Activated CD8-positive, alpha-beta T cell treated with anti-CD3 and anti-CD28 coated beads for 36 hours (primary cell): ENCODE data around the gene GALNT9. TPM values are rescaled to one million over a fixed set of nuclear protein-coding genes. Genes with fewer than 3 reads are reported as not detected.

Source experiments
- ATAC-seq: fragments of 200-7000 bp; cut with Tn5 transposase; one replicate; pipeline ENCODE4 v1.10.0; 2021; ENCODE audit warnings: mild to moderate bottlenecking, moderate library complexity
- CTCF ChIA-PET: fragments of 350-600 bp; sonication (Branson Sonifier 250); formaldehyde crosslinking; loops from one replicate; lab custom pipeline; 2021; ENCODE audit warnings: antibody characterized with exemption; lab: Charles Lee
- POLR2A ChIA-PET: fragments of 350-600 bp; sonication (Branson Sonifier 250); formaldehyde crosslinking; loops from one replicate; lab custom pipeline; 2021; ENCODE audit warnings: antibody characterized with exemption; lab: Charles Lee
- DNase-seq: peaks from one replicate; pipeline ENCODE4 v3.0.0-alpha.2; 2020
- H3K27ac Mint-ChIP-seq: one replicate; pipeline ENCODE4 v1.8.0; 2021; ENCODE audit warnings: mild to moderate bottlenecking, mixed read lengths
- H3K27me3 Mint-ChIP-seq: one replicate; pipeline ENCODE4 v1.8.0; 2021; ENCODE audit warnings: mixed read lengths
- H3K36me3 Mint-ChIP-seq: one replicate; pipeline ENCODE4 v1.8.0; 2021; ENCODE audit warnings: low read depth, mixed read lengths
- H3K4me1 Mint-ChIP-seq: one replicate; pipeline ENCODE4 v1.8.0; 2021; ENCODE audit warnings: low read depth, mixed read lengths
- H3K4me3 Mint-ChIP-seq: one replicate; pipeline ENCODE4 v1.8.0; 2021; ENCODE audit warnings: mild to moderate bottlenecking, moderate library complexity, mixed read lengths
- H3K9me3 Mint-ChIP-seq: one replicate; pipeline ENCODE4 v1.8.0; 2021; ENCODE audit warnings: mixed read lengths
- CTCF ChIP-seq: fragments of 200-600 bp; IDR thresholded peaks from one replicate; pipeline ENCODE4 v1.8.0; 2022; ENCODE audit warnings: antibody characterized with exemption, mild to moderate bottlenecking
- intact Hi-C: fragments of 100-400 bp; cut with micrococcal nuclease; formaldehyde crosslinking; loops from one replicate; pipeline ENCODE4 v1.10.0; 2022
- total RNA-seq, 2 experiments: library from RNA; stranded (reverse); gene quantifications; one replicate each; pipeline ENCODE4 v1.2.3, GENCODE V29; 2021

The GALNT9 gene
- total RNA-seq, 2 experiments from 2014 or later: not detected

- DNase-seq: peak; percentile 95
- TF ChIP-seq CTCF: peak; percentile 16
- ATAC-seq: peak; percentile 95
- peak overlapping the region; percentile 85 for H3K4me3 Mint-ChIP-seq
- H3K4me1 Mint-ChIP-seq: peaks cover 28% of the 10 kb centered on the region
- H3K36me3 Mint-ChIP-seq: peaks cover 7% of the 10 kb centered on the region
- H3K9me3 Mint-ChIP-seq: peaks cover 9% of the 10 kb centered on the region
- H3K27me3 Mint-ChIP-seq: no peaks in the 10 kb centered on the region
- CTCF ChIA-PET: interaction anchor here (1.0 kb wide), 1 partner anchor 36 kb away, joined by 3 read pairs; no protein-coding TSS in a partner anchor
- intact Hi-C loops: no loop called here
- POLR2A ChIA-PET: interaction anchor here (1.5 to 1.6 kb wide), 2 partner anchors 17 to 44 kb away, joined by 3 to 8 read pairs; no protein-coding TSS in a partner anchor
- H3K27ac Mint-ChIP-seq: peak overlapping the region; percentile 83
Observed at GRCh38 chr12:132189378-132190011, 139.9 kb downstream of the GALNT9 start.

- peaks cover 5% of the 10 kb centered on the region for H3K9me3 Mint-ChIP-seq
- H3K27ac Mint-ChIP-seq: peak overlapping the region; percentile 83
- peak overlapping the region; percentile 85 for H3K4me3 Mint-ChIP-seq
- H3K27me3 Mint-ChIP-seq: no peaks in the 10 kb centered on the region
- ATAC-seq (no peak), DNase-seq (no peak)
- intact Hi-C loops: no loop called here
- TF ChIP-seq CTCF: no peak
- peaks cover 28% of the 10 kb centered on the region for H3K4me1 Mint-ChIP-seq
- CTCF ChIA-PET: interaction anchor here (1.0 kb wide), 1 partner anchor 35 kb away, joined by 3 read pairs; no protein-coding TSS in a partner anchor
- POLR2A ChIA-PET: interaction anchor here (1.5 to 1.6 kb wide), 2 partner anchors 16 to 44 kb away, joined by 3 to 8 read pairs; no protein-coding TSS in a partner anchor
- peaks cover 3% of the 10 kb centered on the region for H3K36me3 Mint-ChIP-seq
Observed at GRCh38 chr12:132188916-132189325, 140.5 kb downstream of the GALNT9 start.

GRCh38 chr12:132188451-132188901 lies 140.9 kb downstream of the GALNT9 start:
- intact Hi-C loops: no loop called here
- peaks cover 2% of the 10 kb centered on the region for H3K9me3 Mint-ChIP-seq
- CTCF ChIA-PET: no interaction called here
- no peaks in the 10 kb centered on the region for H3K27me3 Mint-ChIP-seq
- peak overlapping the region; percentile 85 for H3K4me3 Mint-ChIP-seq
- no peak overlapping the region for H3K27ac Mint-ChIP-seq
- DNase-seq (no peak), ATAC-seq (no peak)
- peaks cover 2% of the 10 kb centered on the region for H3K36me3 Mint-ChIP-seq
- H3K4me1 Mint-ChIP-seq: peaks cover 28% of the 10 kb centered on the region
- POLR2A ChIA-PET: interaction anchor here (1.5 to 1.6 kb wide), 2 partner anchors 16 to 43 kb away, joined by 3 to 8 read pairs; no protein-coding TSS in a partner anchor
- TF ChIP-seq CTCF: no peak

GRCh38 chr12:132187646-132188450 lies 141.5 kb downstream of the GALNT9 start:
- Mint-ChIP-seq H3K4me1 (peaks cover 28% of the 10 kb centered on the region), H3K27me3 (no peaks in the 10 kb centered on the region), H3K27ac (no peak overlapping the region), H3K36me3 (no peaks in the 10 kb centered on the region), H3K4me3 (peak overlapping the region; percentile 85), H3K9me3 (no peaks in the 10 kb centered on the region)
- TF ChIP-seq CTCF: no peak
- ChIA-PET CTCF (interaction anchor here (1.0 to 1.6 kb wide), 3 partner anchors 27 to 34 kb away, joined by 3 to 5 read pairs (median 5); no protein-coding TSS in a partner anchor), POLR2A (interaction anchor here (1.3 kb wide), 1 partner anchor 20 kb away, joined by 3 read pairs; no protein-coding TSS in a partner anchor)
- no peak for DNase-seq
- intact Hi-C loops: no loop called here
- no peak for ATAC-seq
